ENCODE results near the gene DENND4B.

The DENND4B gene

DNA sequence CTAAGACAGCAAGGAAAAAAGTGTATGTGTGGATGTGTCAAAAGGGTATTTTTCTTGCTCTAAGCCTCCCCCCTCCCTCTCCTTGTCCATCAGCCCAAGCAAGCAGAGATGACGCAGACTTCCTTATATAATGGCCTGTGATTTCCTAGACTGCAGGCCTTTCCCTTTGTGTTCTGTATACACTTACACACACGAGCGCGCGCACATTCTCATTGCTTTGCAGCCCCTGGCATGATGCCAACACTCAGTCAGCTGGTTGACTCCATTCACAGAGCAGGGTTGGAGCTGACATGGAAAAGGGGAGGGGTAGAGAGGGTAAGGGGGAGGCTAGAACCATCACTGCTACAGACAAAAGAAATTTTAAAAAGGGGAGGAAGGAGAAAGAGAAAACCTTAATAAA lies 65.6 kb downstream of the DENND4B start:
- TF ChIP-seq, protein P1, sequence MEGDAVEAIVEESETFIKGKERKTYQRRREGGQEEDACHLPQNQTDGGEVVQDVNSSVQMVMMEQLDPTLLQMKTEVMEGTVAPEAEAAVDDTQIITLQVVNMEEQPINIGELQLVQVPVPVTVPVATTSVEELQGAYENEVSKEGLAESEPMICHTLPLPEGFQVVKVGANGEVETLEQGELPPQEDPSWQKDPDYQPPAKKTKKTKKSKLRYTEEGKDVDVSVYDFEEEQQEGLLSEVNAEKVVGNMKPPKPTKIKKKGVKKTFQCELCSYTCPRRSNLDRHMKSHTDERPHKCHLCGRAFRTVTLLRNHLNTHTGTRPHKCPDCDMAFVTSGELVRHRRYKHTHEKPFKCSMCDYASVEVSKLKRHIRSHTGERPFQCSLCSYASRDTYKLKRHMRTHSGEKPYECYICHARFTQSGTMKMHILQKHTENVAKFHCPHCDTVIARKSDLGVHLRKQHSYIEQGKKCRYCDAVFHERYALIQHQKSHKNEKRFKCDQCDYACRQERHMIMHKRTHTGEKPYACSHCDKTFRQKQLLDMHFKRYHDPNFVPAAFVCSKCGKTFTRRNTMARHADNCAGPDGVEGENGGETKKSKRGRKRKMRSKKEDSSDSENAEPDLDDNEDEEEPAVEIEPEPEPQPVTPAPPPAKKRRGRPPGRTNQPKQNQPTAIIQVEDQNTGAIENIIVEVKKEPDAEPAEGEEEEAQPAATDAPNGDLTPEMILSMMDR (conservative IDR thresholded peaks at IDR 0.05; ENCODE audit: low read depth, low read length), result no peak
- H3K4me3 ChIP-seq (ENCODE audit: low read depth, low read length), result peak overlapping the region; percentile 58
- peak; percentile 98 for DNase-seq (ENCODE audit: low read depth)

DNA sequence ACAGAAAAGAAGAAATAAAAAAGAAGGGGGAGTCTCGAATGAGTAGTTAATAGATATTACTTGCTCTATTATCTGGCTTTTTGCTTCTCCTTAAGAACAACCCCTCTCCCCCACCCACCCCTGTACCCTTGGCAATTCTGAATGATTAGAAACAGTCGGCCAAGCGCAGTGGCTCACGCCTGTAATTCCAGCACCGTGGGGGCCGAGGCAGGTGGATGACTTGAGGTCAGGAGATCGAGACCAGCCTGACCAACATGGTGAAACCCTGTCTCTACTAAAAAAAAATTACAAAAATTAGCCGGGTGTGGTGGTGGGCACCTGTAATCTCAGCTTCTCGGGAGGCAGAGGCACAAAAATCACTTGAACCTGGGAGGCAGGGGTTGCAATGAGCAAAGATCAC lies 66.5 kb downstream of the DENND4B start:
- no peak for DNase-seq (ENCODE audit: low read depth)
- TF ChIP-seq, protein P1 (conservative IDR thresholded peaks at IDR 0.05; ENCODE audit: low read depth, low read length), result no peak
- H3K4me3 ChIP-seq (ENCODE audit: low read depth, low read length), result no peak overlapping the region

Measured in choroid plexus epithelial cell (primary cell).